Lung (tissue), 12 donors: Measurements from ENCODE around the gene HRH3. TPM values are rescaled to one million over a fixed set of nuclear protein-coding genes. Genes with fewer than 3 reads are reported as not detected.

Experiments
- ATAC-seq: fragments of 200-7000 bp; cut with Tn5 transposase; one replicate; pipeline ENCODE4 v1.9.1; 2020; ENCODE audit warnings: moderate number of reproducible peaks; ENCODE audit not compliant: insufficient read depth, low FRiP score
- DNase-seq, 3 donors: peaks; one replicate each; pipeline ENCODE4 v3.0.0-alpha.2; 2013 to 2017
- H3K27ac ChIP-seq, 2 donors: one replicate each; pipeline ENCODE4 v1.5.1; 2013; ENCODE audit warnings: mild to moderate bottlenecking in 2 of 2, moderate library complexity in 2 of 2, control low read depth in 1 of 2, inconsistent platforms in 1 of 2, low read depth in 1 of 2, low read length in 1 of 2
- H3K27me3 ChIP-seq, 3 donors: one replicate each; pipeline ENCODE4 v1.5.1; 2013; ENCODE audit warnings: low read length in 2 of 3; ENCODE audit not compliant: control insufficient read depth in 3 of 3, insufficient read depth in 3 of 3
- H3K36me3 ChIP-seq, 4 donors: one replicate each; pipeline ENCODE4 v1.5.1; 2013; ENCODE audit warnings: low read length in 4 of 4, mild to moderate bottlenecking in 1 of 4, moderate library complexity in 1 of 4; ENCODE audit not compliant: control insufficient read depth in 4 of 4, insufficient read depth in 4 of 4
- H3K4me1 ChIP-seq, 5 donors: one replicate each; pipeline ENCODE4 v1.5.1; 2013; ENCODE audit warnings: low read length in 5 of 5, mild to moderate bottlenecking in 2 of 5, moderate library complexity in 1 of 5; ENCODE audit not compliant: control insufficient read depth in 5 of 5, insufficient read depth in 5 of 5
- H3K4me3 ChIP-seq: one replicate; pipeline ENCODE4 v1.5.1; 2013; ENCODE audit warnings: mild to moderate bottlenecking, control low read depth, moderate library complexity
- H3K9ac ChIP-seq, 2 donors: one replicate each; pipeline ENCODE4 v1.5.1; 2013; ENCODE audit warnings: low read length in 2 of 2, control low read depth in 1 of 2; ENCODE audit not compliant: insufficient read depth in 1 of 2
- H3K9me3 ChIP-seq, 4 donors: one replicate each; pipeline ENCODE4 v1.5.1; 2013; ENCODE audit warnings: low read length in 3 of 4, mild to moderate bottlenecking in 1 of 4, moderate library complexity in 1 of 4; ENCODE audit not compliant: control insufficient read depth in 4 of 4, insufficient read depth in 3 of 4
- WGBS, 2 donors: extraction: QIAGEN DNeasy Blood & Tissue Kit; methylation state at CpG; one replicate each; pipeline ENCODE4 v1.1.7; 2013; 5-methylcytosine and 5-hydroxymethylcytosine counted together
- polyA plus RNA-seq, 2 donors: library from polyadenylated mRNA; stranded (reverse); fragments of 200-250 nt; gene quantifications; one replicate each; pipeline ENCODE4 v1.2.1, GENCODE V29; 2013
- total RNA-seq, 2 donors: library from RNA; depleted of rRNA in 1 of 2; stranded (reverse); fragments of >200 nt in 1 of 2; gene quantifications; one replicate each; pipeline ENCODE4 v1.2.1, GENCODE V29; 2014 to 2021
- TF ChIP-seq, protein P1 (sequence below): IDR thresholded peaks from 2 replicates; pipeline ENCODE4 v1.5.1; 2012; ENCODE audit warnings: mild to moderate bottlenecking; ENCODE audit errors: control extremely low read depth, extremely low read depth
- donor health status: control.
- donor health status: control.
- donor health status: Bipolar disorder and iron deficiency.
- donor health status: healthy.
- donor health status: DM: yes; HTN: yes; CAD: no.

Gene HRH3
- total and polyA plus RNA-seq, 4 donors = not detected

DNA sequence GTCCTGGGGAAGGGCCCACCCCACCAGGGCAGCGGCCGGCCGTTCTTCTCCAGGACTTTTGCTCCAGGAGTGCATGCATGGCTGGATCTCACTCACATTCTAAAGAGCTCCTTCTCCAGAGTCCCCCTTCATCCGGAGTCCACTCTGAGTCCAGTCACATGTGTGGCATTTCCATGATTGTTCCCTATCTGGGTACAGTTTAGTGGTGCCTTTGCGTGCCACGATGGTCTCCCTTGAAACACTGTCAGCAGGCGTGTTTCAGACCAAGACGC, 39.2 kb upstream of the HRH3 start:
- ATAC-seq (no peak), DNase-seq (no peak)
- H3K4me1 ChIP-seq = no peaks in the 10 kb centered on the region
- no peak overlapping the region for H3K4me3 ChIP-seq
- no peaks in the 10 kb centered on the region for H3K9me3 ChIP-seq
- no peak overlapping the region for H3K27ac ChIP-seq
- H3K36me3 ChIP-seq = peaks cover 7 to 53% (median 10%) of the 10 kb centered on the region in 4 donors
- WGBS, 2 donors = 95 to 97% methylated on average over 8 of the region's 8 CpGs
- TF ChIP-seq, protein P1, sequence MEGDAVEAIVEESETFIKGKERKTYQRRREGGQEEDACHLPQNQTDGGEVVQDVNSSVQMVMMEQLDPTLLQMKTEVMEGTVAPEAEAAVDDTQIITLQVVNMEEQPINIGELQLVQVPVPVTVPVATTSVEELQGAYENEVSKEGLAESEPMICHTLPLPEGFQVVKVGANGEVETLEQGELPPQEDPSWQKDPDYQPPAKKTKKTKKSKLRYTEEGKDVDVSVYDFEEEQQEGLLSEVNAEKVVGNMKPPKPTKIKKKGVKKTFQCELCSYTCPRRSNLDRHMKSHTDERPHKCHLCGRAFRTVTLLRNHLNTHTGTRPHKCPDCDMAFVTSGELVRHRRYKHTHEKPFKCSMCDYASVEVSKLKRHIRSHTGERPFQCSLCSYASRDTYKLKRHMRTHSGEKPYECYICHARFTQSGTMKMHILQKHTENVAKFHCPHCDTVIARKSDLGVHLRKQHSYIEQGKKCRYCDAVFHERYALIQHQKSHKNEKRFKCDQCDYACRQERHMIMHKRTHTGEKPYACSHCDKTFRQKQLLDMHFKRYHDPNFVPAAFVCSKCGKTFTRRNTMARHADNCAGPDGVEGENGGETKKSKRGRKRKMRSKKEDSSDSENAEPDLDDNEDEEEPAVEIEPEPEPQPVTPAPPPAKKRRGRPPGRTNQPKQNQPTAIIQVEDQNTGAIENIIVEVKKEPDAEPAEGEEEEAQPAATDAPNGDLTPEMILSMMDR = no peak
- no peaks in the 10 kb centered on the region for H3K27me3 ChIP-seq
- H3K9ac ChIP-seq = no peak overlapping the region

DNA sequence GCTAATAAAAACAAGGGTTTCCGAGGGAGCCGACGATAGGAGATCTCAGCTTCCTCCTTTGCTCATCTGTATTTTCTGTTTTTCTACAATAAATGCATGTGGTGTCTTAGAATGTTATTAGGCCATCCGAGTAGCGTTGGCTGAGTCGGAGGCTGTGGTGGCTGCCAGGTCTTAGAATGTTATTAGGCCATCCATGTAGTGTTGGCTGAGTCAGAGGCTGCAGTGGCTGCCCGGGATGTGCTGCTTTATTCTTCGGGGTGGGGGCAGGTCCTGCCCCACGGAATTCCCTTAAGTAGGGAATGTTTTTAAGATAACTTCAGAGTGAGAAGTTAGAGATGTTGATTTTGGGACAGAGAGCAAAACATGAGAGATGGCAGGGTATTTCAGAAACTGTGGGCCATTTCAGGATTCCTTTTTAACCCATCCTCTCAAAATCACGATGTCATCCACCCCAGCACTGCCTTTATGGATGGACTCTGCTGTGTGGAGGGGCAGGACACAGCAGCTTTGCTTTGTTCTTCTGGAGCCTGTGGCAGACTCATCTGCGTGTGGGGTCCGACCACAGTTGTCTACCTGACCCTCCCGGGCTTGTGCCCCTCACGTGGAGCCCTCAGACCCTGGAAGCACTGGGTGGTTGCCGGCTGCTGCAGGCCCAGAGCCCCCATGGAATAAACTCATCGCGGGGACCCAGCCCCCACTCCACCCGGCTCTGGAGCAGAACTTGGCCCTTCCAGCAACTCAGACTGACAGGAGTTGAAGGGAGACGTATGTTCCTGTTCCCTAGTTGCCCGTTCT, 38.6 kb upstream of the HRH3 start:
- TF ChIP-seq, protein P1 = no peak
- Histone ChIP-seq H3K9me3 (no peaks in the 10 kb centered on the region), H3K36me3 (peaks cover 4 to 52% (median 8%) of the 10 kb centered on the region in 4 donors), H3K9ac (no peak overlapping the region), H3K4me1 (no peaks in the 10 kb centered on the region), H3K27ac (no peak overlapping the region), H3K27me3 (no peaks in the 10 kb centered on the region), H3K4me3 (no peak overlapping the region)
- no peak for DNase-seq
- no peak for ATAC-seq
- WGBS, 2 donors = 88 to 94% methylated on average over 20 of the region's 20 CpGs

DNA sequence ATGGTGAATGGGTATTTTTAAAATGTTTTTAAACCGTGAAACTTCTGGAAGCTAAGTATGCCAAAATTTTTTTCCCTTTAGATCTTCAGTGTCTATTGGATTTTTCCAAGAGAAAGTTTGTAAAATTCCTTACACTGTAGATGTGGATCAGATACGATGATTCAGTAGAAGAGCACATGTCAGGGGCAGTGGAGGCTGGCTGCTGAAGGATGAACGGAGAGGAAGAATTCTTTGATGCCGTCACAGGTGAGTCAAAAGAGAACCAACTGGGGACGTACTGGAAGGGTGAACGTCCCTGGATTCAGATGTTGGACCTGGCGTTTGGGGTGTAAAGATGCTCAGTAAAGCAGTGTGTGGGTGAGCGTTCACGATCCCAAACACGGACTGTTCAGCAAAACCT, 35.9 kb upstream of the HRH3 start:
- WGBS, 2 donors = 95 to 96% methylated on average over 10 of the region's 10 CpGs
- no peaks in the 10 kb centered on the region for H3K4me1 ChIP-seq
- H3K27me3 ChIP-seq = no peaks in the 10 kb centered on the region
- DNase-seq (no peak), ATAC-seq (no peak)
- H3K27ac ChIP-seq = no peak overlapping the region
- H3K9me3 ChIP-seq = no peaks in the 10 kb centered on the region
- no peak overlapping the region for H3K9ac ChIP-seq
- TF ChIP-seq, protein P1 = no peak
- no peak overlapping the region for H3K4me3 ChIP-seq
- H3K36me3 ChIP-seq = peaks cover 0 to 30% (median 6%) of the 10 kb centered on the region in 4 donors
